SK-N-SH treated with all-trans-retinoic acid at 6 μM for 48 hours (cell line): ENCODE data around the gene KBTBD4.

ENCODE experiments used
- ATAC-seq: fragments of 200-7000 bp; cut with Tn5 transposase; 3 replicates; pipeline ENCODE4 v1.9.1; 2020; ENCODE audit warnings: mild to moderate bottlenecking, moderate library complexity
- ARNTL ChIP-seq: fragments of 450-650 bp; formaldehyde crosslinking; IDR thresholded peaks from 2 replicates; pipeline ENCODE4 v1.5.0; 2020; ENCODE audit warnings: low read depth, mild to moderate bottlenecking, moderate library complexity, borderline replicate concordance
- BACH2 ChIP-seq: fragments of 250-450 bp; sonication (Bioruptor Pico); IDR thresholded peaks from 2 replicates; pipeline ENCODE4 v1.9.0; 2021; ENCODE audit warnings: mild to moderate bottlenecking, borderline replicate concordance
- CSDC2 ChIP-seq: fragments of 250-450 bp; sonication (Bioruptor Pico); IDR thresholded peaks from 2 replicates; pipeline ENCODE4 v1.5.0; 2020; ENCODE audit warnings: mild to moderate bottlenecking, moderate library complexity
- GLIS3 ChIP-seq: fragments of 250-450 bp; sonication (Bioruptor Pico); IDR thresholded peaks from 2 replicates; pipeline ENCODE4 v1.5.0; 2020; ENCODE audit warnings: mild to moderate bottlenecking, moderate library complexity
- ISL1 ChIP-seq: fragments of 250-450 bp; sonication (Bioruptor Pico); IDR thresholded peaks from 2 replicates; pipeline ENCODE4 v2.1.2; 2022; ENCODE audit warnings: mild to moderate bottlenecking, moderate library complexity
- OSR1 ChIP-seq: fragments of 250-450 bp; sonication (Bioruptor Pico); IDR thresholded peaks from 2 replicates; pipeline ENCODE4 v1.8.0; 2022; ENCODE audit warnings: moderate library complexity, mild to moderate bottlenecking, inconsistent platforms
- PPARA ChIP-seq: fragments of 250-450 bp; sonication (Bioruptor Pico); IDR thresholded peaks from 2 replicates; pipeline ENCODE4 v1.5.0; 2020; ENCODE audit warnings: mild to moderate bottlenecking, borderline replicate concordance
- SNAI2 ChIP-seq: fragments of 250-450 bp; sonication (Bioruptor Pico); IDR thresholded peaks from 2 replicates; pipeline ENCODE4 v1.5.0; 2020; ENCODE audit warnings: mild to moderate bottlenecking, moderate library complexity
- TOX ChIP-seq: fragments of 250-450 bp; sonication (Bioruptor Pico); IDR thresholded peaks from 2 replicates; pipeline ENCODE4 v1.8.0; 2021; ENCODE audit warnings: mild to moderate bottlenecking, moderate library complexity, borderline replicate concordance
- ZFP3 ChIP-seq: fragments of 250-450 bp; sonication (Bioruptor Pico); IDR thresholded peaks from 2 replicates; pipeline ENCODE4 v1.5.0; 2020; ENCODE audit warnings: mild to moderate bottlenecking, moderate library complexity
- ZFP30 ChIP-seq: fragments of 450-650 bp; formaldehyde crosslinking; IDR thresholded peaks from 2 replicates; pipeline ENCODE4 v1.5.0; 2022; ENCODE audit warnings: mild to moderate bottlenecking, moderate library complexity
- ZNF565 ChIP-seq: fragments of 450-650 bp; formaldehyde crosslinking; conservative IDR thresholded peaks from 2 replicates; pipeline ENCODE4 v1.5.0; 2020; ENCODE audit warnings: low read depth, mild to moderate bottlenecking, moderate library complexity
- ZNF70 ChIP-seq: fragments of 450-650 bp; formaldehyde crosslinking; IDR thresholded peaks from 2 replicates; pipeline ENCODE4 v1.5.0; 2020; ENCODE audit warnings: mild to moderate bottlenecking, moderate library complexity
- TF ChIP-seq, protein P1 (sequence below): fragments of 250-450 bp; sonication (Bioruptor Pico); IDR thresholded peaks from 2 replicates; pipeline ENCODE4 v1.5.1; 2020; ENCODE audit warnings: low read depth, mild to moderate bottlenecking, moderate library complexity
- TF ChIP-seq, protein P2 (sequence below): fragments of 250-450 bp; sonication (Bioruptor Pico); IDR thresholded peaks from 2 replicates; pipeline ENCODE4 v1.8.0; 2020; ENCODE audit warnings: mild to moderate bottlenecking, moderate library complexity, borderline replicate concordance
- TF ChIP-seq, protein P3 (sequence below): fragments of 250-450 bp; sonication (Bioruptor Pico); IDR thresholded peaks from 2 replicates; pipeline ENCODE4 v1.5.0; 2020; ENCODE audit warnings: mild to moderate bottlenecking, moderate library complexity
- TF ChIP-seq, protein P4 (sequence below): fragments of 250-450 bp; sonication (Bioruptor Pico); IDR thresholded peaks from 2 replicates; pipeline ENCODE4 v1.8.0; 2021; ENCODE audit warnings: low read depth, mild to moderate bottlenecking, moderate library complexity, borderline replicate concordance

Gene KBTBD4

DNA sequence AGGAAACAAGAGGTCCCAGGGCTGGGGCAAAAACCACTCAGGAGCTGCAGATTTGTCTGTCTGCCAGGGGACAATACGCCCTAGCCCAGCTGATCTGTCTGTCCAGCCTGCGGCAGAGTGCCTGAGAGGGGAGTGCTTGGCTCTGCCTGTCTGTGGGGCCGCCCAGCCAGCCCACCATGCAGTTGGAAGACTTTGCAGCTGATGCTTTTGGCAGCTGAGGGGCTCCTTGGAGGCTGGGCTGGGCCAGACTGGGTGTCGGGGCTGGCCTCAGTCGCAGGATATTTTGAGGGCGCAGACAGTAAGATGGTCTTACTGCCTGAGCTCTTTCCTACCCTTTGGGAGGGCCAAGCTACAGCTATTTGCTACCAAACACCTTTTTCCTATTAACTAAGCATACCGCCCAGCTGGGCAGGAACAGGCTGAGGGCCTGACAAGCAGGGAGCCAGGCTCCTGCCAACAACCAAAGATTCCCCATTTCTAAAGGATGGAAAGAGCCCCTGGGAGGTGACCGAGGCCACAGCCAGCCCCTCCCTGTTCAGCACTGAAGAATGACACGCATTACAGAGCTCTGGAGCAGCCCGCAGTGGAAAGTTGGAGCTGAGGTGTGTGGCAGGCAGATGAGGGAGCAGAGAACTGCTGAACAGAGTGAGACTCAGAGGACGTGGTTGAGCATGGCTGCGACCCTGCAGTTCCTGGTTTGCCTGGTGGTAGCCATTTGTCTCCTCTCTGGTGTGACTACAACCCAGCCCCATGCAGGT lies 7.5 kb upstream of the KBTBD4 start, which contains the start of gene FAM180B:
FAM180B (plus strand) TSS at position 581 of the 758 bp plus-strand sequence; CDS start at position 672, 91 bp downstream.
- TF ChIP-seq, protein P1, sequence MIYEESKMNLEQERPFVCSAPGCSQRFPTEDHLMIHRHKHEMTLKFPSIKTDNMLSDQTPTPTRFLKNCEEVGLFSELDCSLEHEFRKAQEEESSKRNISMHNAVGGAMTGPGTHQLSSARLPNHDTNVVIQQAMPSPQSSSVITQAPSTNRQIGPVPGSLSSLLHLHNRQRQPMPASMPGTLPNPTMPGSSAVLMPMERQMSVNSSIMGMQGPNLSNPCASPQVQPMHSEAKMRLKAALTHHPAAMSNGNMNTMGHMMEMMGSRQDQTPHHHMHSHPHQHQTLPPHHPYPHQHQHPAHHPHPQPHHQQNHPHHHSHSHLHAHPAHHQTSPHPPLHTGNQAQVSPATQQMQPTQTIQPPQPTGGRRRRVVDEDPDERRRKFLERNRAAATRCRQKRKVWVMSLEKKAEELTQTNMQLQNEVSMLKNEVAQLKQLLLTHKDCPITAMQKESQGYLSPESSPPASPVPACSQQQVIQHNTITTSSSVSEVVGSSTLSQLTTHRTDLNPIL (CRISPR knock-in tag), result no peak
- no peak for TF ChIP-seq CSDC2
- no peak for TF ChIP-seq ARNTL
- no peak for TF ChIP-seq ZNF70 (CRISPR knock-in tag)
- TF ChIP-seq, protein P2, sequence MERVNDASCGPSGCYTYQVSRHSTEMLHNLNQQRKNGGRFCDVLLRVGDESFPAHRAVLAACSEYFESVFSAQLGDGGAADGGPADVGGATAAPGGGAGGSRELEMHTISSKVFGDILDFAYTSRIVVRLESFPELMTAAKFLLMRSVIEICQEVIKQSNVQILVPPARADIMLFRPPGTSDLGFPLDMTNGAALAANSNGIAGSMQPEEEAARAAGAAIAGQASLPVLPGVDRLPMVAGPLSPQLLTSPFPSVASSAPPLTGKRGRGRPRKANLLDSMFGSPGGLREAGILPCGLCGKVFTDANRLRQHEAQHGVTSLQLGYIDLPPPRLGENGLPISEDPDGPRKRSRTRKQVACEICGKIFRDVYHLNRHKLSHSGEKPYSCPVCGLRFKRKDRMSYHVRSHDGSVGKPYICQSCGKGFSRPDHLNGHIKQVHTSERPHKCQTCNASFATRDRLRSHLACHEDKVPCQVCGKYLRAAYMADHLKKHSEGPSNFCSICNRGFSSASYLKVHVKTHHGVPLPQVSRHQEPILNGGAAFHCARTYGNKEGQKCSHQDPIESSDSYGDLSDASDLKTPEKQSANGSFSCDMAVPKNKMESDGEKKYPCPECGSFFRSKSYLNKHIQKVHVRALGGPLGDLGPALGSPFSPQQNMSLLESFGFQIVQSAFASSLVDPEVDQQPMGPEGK (CRISPR knock-in tag), result no peak
- TF ChIP-seq TOX (CRISPR knock-in tag), result no peak
- TF ChIP-seq GLIS3 (CRISPR knock-in tag), result no peak
- no peak for TF ChIP-seq BACH2 (CRISPR knock-in tag)
- TF ChIP-seq ZNF565 (CRISPR knock-in tag), result no peak
- TF ChIP-seq ZFP3 (CRISPR knock-in tag), result no peak
- TF ChIP-seq, protein P3, sequence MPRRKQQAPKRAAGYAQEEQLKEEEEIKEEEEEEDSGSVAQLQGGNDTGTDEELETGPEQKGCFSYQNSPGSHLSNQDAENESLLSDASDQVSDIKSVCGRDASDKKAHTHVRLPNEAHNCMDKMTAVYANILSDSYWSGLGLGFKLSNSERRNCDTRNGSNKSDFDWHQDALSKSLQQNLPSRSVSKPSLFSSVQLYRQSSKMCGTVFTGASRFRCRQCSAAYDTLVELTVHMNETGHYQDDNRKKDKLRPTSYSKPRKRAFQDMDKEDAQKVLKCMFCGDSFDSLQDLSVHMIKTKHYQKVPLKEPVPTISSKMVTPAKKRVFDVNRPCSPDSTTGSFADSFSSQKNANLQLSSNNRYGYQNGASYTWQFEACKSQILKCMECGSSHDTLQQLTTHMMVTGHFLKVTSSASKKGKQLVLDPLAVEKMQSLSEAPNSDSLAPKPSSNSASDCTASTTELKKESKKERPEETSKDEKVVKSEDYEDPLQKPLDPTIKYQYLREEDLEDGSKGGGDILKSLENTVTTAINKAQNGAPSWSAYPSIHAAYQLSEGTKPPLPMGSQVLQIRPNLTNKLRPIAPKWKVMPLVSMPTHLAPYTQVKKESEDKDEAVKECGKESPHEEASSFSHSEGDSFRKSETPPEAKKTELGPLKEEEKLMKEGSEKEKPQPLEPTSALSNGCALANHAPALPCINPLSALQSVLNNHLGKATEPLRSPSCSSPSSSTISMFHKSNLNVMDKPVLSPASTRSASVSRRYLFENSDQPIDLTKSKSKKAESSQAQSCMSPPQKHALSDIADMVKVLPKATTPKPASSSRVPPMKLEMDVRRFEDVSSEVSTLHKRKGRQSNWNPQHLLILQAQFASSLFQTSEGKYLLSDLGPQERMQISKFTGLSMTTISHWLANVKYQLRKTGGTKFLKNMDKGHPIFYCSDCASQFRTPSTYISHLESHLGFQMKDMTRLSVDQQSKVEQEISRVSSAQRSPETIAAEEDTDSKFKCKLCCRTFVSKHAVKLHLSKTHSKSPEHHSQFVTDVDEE, result no peak
- TF ChIP-seq ISL1, result no peak
- ATAC-seq, result peak; percentile 30

DNA sequence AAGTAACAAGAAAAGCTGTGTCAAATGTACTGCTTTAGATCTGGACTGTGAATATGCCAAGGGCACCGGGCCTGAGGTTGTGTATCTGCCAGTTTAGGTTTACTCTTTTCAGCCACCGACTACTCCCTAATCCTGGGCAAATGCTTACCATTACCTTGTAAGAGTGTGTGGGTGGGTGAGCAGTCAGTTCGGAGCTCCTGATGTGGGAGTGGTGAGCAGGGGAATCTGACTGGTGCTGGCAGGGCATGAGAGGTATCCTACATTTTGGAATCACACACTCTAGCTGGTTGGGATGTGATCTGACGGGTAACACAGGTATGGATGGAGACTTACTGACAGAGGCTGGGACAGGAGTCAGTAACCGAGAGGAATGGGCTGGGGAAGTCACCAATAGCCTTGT lies 5.1 kb upstream of the KBTBD4 start:
- TF ChIP-seq TOX (CRISPR knock-in tag) (no peak), ZNF565 (CRISPR knock-in tag) (no peak), OSR1 (CRISPR knock-in tag) (no peak), ZFP30 (CRISPR knock-in tag) (no peak), GLIS3 (CRISPR knock-in tag) (no peak), ZNF70 (CRISPR knock-in tag) (no peak)
- TF ChIP-seq, protein P4, sequence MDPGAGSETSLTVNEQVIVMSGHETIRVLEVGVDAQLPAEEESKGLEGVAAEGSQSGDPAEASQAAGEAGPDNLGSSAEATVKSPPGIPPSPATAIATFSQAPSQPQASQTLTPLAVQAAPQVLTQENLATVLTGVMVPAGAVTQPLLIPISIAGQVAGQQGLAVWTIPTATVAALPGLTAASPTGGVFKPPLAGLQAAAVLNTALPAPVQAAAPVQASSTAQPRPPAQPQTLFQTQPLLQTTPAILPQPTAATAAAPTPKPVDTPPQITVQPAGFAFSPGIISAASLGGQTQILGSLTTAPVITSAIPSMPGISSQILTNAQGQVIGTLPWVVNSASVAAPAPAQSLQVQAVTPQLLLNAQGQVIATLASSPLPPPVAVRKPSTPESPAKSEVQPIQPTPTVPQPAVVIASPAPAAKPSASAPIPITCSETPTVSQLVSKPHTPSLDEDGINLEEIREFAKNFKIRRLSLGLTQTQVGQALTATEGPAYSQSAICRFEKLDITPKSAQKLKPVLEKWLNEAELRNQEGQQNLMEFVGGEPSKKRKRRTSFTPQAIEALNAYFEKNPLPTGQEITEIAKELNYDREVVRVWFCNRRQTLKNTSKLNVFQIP (CRISPR knock-in tag), result no peak
- TF ChIP-seq, protein P3, result no peak
- TF ChIP-seq, all 23 proteins: peak for 0
- ATAC-seq, result no peak

DNA sequence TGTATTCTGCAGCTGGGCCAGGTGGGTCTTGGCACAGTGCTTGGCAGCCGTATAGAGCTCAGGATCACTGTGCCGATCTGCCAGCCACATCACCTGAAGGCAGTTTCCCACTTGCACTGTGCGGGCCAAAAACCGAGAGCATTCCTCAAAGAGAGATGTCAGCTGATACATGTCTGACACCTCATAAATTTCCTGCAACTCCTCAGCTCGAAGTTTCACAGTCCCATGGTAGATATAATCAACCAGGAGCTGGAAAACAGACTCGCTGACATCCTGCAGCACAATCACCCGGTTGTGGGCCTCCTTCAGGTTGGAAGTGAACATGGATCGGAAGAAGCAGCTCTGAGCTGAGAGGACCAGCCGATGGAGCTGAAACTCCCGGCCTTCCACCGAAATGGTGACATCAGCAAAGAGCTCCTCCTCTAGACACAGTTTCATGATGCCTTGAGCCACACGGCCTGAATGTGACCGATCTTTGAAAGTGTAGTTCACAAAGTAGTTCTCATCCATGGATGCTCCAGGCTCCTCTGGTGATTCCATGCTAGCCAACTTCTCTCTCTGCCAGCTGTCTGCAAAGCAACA lies 1.2 kb downstream of the KBTBD4 start:
- ATAC-seq, result peak; percentile 12; the same call in 2 of the 3 replicates
- TF ChIP-seq, protein P4 (CRISPR knock-in tag), result no peak
- no peak for TF ChIP-seq ARNTL
- TF ChIP-seq ZFP30 (CRISPR knock-in tag), result no peak
- TF ChIP-seq PPARA (CRISPR knock-in tag), result no peak
- no peak for TF ChIP-seq GLIS3 (CRISPR knock-in tag)
- TF ChIP-seq, protein P2 (CRISPR knock-in tag), result no peak
- TF ChIP-seq ISL1, result no peak
- TF ChIP-seq SNAI2 (CRISPR knock-in tag), result no peak
- no peak for TF ChIP-seq OSR1 (CRISPR knock-in tag)
- TF ChIP-seq ZFP3 (CRISPR knock-in tag), result no peak
- no peak for TF ChIP-seq BACH2 (CRISPR knock-in tag)
- TF ChIP-seq TOX (CRISPR knock-in tag), result no peak
